GM18508 (cell line): ENCODE results near the gene FIBIN.

Source experiments
- ATAC-seq: cut with Tn5 transposase; IDR thresholded peaks from one replicate; pipeline ENCODE4 v1.9.1; 2021; ENCODE audit warnings: moderate number of reproducible peaks; ENCODE audit not compliant: insufficient read depth, unreplicated experiment

Gene FIBIN

GRCh38 chr11:27018902-27019529 lies 25.1 kb downstream of the FIBIN start:
- ATAC-seq: no peak

- no peak for ATAC-seq
Observed at GRCh38 chr11:27020751-27021150, 26.8 kb downstream of the FIBIN start.

GRCh38 chr11:27022659-27023251 lies 28.8 kb downstream of the FIBIN start:
- no peak for ATAC-seq

- ATAC-seq: no peak
Observed at GRCh38 chr11:27024865-27025264, 31.0 kb downstream of the FIBIN start.

DNA sequence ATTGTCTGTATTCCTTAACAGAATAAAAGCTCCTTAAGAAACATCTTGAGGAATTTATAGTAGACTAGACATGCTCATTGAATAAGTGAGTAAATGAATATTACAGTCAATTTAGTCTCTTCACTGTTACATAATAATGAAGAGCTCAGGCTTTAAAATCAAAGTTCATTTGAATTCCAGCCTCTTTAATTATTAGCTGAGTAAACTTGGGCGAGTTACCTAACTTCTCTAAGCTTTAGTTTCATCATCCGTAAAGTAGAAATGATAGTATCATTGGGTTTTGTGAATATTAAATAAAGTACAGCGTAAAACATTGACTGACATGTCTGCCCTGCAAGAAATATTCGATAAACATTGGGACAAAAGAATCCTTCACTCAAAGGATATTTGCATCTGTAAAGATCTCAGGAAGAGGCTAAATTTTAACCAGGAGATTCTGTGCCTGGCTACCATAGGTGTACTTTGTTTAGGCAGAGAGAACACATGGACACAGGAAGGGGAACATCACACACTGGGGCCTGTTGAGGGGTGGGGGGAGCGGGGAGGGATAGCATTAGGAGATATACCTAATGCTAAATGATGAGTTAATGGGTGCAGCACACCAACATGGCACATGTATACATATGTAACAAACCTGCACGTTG lies 31.5 kb downstream of the FIBIN start:
- no peak for ATAC-seq

DNA sequence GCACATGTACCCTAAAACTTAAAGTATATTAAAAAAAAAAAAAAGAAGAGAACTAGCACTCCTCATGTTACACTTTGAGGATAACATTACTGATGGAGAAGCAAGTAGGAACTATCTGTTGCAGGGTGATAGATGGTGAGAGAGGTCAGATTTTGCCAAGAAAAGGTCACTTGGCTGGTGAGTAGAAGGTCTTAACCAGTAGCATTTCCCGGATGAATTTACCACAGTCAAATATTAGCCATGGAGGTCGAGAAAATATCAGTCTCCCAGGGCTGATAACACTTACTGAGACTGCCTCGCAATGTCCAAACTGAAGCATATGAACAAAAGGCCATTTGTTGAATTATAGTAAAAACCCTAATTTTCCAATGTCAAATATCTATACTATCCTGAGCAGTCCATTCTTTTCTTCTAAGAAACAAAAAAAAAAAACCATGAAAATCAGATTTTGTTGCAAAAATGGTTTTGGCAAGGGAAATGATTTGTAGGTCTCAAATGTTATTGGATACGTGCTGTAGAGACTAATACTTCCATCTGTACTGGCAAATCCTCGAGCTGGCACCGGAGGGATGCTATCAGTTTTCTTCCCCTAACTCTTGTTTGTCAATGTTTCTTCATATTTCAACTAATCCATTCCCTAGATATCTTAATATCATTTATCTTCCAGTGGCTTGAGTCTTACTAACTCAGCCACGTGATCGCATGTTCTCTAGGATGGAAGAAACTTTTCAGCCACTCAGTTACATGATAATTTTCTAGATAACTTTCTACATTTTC lies 32.2 kb downstream of the FIBIN start:
- ATAC-seq: no peak

GRCh38 chr11:27028561-27028965 lies 34.7 kb downstream of the FIBIN start:
- no peak for ATAC-seq

- no peak for ATAC-seq
Observed at GRCh38 chr11:27029966-27030365, 36.1 kb downstream of the FIBIN start.

DNA sequence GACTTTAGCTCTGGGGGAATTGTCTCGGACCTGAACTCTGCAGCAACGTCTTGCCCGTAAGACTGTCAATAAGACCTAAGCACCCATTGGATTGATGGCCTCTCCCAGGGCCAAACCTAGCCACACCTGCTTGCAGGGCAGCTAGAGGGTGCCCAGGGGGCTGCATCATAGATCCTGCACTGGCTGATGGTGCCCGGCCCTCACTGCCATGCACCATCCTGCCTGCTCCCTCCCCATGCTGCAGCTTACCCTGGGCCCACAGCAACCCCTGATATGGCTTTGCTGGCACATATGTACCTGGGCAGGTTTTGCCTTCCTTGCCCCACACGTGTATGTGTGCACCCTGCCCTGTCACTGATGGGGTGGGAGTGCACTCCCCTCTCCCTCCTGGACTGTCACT lies 37.8 kb downstream of the FIBIN start:
- ATAC-seq: no peak

DNA sequence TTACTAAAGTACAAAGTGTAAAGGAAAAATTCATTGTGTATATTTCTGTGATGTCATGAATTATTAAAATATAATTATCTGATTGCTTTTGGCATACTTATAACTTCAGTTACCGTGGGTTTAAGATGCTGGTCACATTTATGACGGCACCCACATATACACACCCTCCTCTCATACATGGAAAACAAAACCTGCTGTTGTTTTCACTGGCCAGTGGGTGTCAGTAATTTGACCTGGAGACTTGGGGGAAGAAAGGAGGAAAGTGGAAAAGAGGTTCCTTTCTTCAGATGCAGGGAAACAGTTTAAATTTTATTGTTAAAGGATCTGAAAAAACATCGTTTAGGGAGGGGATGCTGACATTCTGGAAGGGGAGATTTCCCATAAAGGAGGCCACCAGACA lies 46.0 kb downstream of the FIBIN start:
- ATAC-seq: no peak

GRCh38 chr11:27040302-27041115 lies 46.6 kb downstream of the FIBIN start, which contains the start of gene BBOX1:
Gene BBOX1, plus strand, starts transcription at chr11:27040815. Its CDS starts 14,616 bp downstream, at chr11:27055431.
- no peak for ATAC-seq

DNA sequence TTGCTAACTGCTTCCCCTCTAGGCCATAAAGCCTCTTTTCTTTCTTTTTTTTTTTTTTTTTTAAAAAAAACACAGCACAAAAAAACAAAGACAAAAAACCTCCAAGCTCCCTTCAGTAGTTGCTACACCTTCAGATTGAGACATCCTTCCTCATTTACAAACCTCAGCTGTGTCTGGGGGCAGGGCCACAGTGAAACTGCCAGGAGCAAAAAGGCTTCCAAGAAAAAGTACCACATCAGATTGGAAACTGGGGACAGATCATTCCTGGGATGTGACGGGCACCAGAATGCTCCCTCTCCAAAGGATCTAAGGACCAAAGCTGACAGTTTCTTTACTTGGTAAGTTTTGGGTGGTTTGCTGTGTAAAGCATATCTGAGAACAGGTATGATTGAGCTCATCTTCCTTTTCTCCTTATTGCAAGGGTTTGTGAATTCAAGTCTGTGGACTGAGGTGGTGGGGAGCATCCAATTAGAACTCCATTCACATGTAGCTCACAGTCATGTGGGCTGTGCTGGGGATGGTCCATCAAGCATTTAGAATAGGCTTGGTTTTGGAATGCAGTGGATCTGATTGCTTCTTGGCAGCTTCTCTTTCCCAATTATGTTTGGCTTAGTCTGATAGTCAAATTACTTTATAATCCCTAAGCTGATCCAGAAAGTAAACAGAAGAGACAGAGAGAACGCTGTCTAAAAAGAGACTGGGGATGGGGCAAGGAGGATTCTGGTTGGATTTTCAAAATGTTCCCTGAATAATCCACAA lies 47.4 kb downstream of the FIBIN start:
- no peak for ATAC-seq
